GM23338 (cell line): ENCODE results near the gene SDC1. TPM values are rescaled to one million over a fixed set of nuclear protein-coding genes. Genes with fewer than 3 reads are reported as not detected.

Source experiments
- CREB1 ChIP-seq: fragments of 250-450 bp; sonication (Bioruptor Pico); IDR thresholded peaks from 2 replicates; pipeline ENCODE4 v1.5.0; 2020; ENCODE audit warnings: low read depth, mild to moderate bottlenecking, moderate library complexity
- EZH2 ChIP-seq: fragments of 200-600 bp; sonication (generic); IDR thresholded peaks from one replicate; pipeline ENCODE4 v1.8.0; 2017; ENCODE audit warnings: antibody characterized with exemption, mild to moderate bottlenecking, low read depth; ENCODE audit not compliant: unreplicated experiment
- EZH2phosphoT487 ChIP-seq: fragments of 200-600 bp; sonication (generic); IDR thresholded peaks from one replicate; pipeline ENCODE4 v1.8.1; 2018; ENCODE audit warnings: antibody characterized with exemption; ENCODE audit not compliant: unreplicated experiment
- JUNB ChIP-seq: IDR thresholded peaks from one replicate; pipeline ENCODE4 v1.6.1; 2016; ENCODE audit warnings: antibody characterized with exemption; ENCODE audit not compliant: unreplicated experiment
- POLR2AphosphoS5 ChIP-seq: IDR thresholded peaks from 2 replicates; pipeline ENCODE4 v1.6.1; 2016; ENCODE audit warnings: antibody characterized with exemption, low read depth
- STAT1 ChIP-seq: IDR thresholded peaks from one replicate; pipeline ENCODE4 v1.6.1; 2016; ENCODE audit warnings: antibody characterized with exemption; ENCODE audit not compliant: unreplicated experiment
- ZNF331 ChIP-seq: fragments of 250-450 bp; sonication (Bioruptor Pico); IDR thresholded peaks from 2 replicates; pipeline ENCODE4 v1.5.0; 2020; ENCODE audit warnings: low read depth, mild to moderate bottlenecking, moderate library complexity
- polyA plus RNA-seq: library from polyadenylated mRNA; unstranded; fragments of >200 nt; fragmentation: Nextera tagmentation; extraction: Ambion mirVana; gene quantifications from 2 replicates; pipeline ENCODE4 v1.2.1, GENCODE V29; 2016
- total RNA-seq: library from RNA; depleted of rRNA; stranded (reverse); fragments of >200 nt; shearing (Covaris generic); gene quantifications from 2 replicates; pipeline ENCODE4 v1.2.3, GENCODE V29; 2014
- TF ChIP-seq, protein P1 (sequence below): IDR thresholded peaks from one replicate; pipeline ENCODE4 v1.6.1; 2018; ENCODE audit warnings: antibody characterized with exemption; ENCODE audit not compliant: unreplicated experiment
- TF ChIP-seq, protein P2 (sequence below): IDR thresholded peaks from 2 replicates; pipeline ENCODE4 v1.6.1; 2016; ENCODE audit warnings: antibody characterized with exemption
- TF ChIP-seq, protein P3 (sequence below), 2 experiments: fragments of 200-600 bp in 1 of 2; sonication (generic) in 1 of 2; conservative IDR thresholded peaks; 2 replicates each; pipeline versions ENCODE4 v1.5.1 to v1.6.1; 2016 to 2017; ENCODE audit warnings: antibody characterized with exemption in 2 of 2, low read depth in 2 of 2, mild to moderate bottlenecking in 2 of 2, moderate library complexity in 1 of 2

SDC1 gene
- total and polyA plus RNA-seq, 2 experiments from 2014 or later: 16.6 to 43.0 TPM

DNA sequence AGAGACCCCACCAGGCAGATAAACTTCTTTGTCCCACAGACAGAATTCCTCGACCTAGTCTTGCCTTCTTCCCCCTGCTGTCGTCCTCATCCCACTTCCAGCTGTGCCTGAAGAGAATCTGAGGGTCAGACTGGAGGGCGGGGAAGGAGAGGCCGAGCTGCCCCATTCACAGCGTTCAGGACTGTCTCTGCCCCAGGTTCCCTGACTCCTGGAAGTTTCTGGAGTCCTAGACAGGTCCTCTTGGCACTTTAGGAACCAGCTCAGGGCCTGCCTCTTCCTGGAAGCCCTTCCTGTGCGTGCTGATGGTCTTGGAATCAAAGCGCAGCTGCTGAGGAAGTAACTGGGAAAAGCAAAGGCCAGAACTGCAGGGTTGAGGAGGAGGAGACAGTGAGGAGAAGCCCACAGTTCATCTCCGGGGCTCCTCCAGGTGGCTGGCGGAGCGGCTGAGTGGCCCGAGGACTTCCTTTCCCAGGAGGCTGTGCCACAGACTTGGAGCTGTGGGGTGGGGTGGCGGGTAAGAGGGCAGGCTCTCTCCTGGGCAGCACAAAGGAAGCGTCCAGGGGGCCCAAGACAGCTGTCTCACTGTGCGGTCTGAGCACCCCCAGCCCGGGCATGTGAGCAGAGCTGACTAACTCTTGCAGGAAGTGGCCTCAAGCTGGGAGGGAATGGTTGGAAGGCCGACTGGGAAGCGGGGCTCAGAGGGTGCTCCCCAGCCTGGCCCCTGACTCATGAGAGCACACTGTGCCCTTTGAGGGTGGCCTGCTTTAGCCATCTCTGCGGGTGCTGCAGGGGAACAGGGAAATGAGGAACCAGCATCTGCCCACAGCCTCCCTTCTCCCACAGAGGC lies 39.5 kb downstream of the SDC1 start (continued):
- TF ChIP-seq, protein P1, sequence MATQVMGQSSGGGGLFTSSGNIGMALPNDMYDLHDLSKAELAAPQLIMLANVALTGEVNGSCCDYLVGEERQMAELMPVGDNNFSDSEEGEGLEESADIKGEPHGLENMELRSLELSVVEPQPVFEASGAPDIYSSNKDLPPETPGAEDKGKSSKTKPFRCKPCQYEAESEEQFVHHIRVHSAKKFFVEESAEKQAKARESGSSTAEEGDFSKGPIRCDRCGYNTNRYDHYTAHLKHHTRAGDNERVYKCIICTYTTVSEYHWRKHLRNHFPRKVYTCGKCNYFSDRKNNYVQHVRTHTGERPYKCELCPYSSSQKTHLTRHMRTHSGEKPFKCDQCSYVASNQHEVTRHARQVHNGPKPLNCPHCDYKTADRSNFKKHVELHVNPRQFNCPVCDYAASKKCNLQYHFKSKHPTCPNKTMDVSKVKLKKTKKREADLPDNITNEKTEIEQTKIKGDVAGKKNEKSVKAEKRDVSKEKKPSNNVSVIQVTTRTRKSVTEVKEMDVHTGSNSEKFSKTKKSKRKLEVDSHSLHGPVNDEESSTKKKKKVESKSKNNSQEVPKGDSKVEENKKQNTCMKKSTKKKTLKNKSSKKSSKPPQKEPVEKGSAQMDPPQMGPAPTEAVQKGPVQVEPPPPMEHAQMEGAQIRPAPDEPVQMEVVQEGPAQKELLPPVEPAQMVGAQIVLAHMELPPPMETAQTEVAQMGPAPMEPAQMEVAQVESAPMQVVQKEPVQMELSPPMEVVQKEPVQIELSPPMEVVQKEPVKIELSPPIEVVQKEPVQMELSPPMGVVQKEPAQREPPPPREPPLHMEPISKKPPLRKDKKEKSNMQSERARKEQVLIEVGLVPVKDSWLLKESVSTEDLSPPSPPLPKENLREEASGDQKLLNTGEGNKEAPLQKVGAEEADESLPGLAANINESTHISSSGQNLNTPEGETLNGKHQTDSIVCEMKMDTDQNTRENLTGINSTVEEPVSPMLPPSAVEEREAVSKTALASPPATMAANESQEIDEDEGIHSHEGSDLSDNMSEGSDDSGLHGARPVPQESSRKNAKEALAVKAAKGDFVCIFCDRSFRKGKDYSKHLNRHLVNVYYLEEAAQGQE: no peak
- no peak for TF ChIP-seq POLR2AphosphoS5
- TF ChIP-seq ZNF331: no peak
- no peak for TF ChIP-seq CREB1 (CRISPR knock-in tag)
- TF ChIP-seq EZH2: no peak
- TF ChIP-seq, protein P2, sequence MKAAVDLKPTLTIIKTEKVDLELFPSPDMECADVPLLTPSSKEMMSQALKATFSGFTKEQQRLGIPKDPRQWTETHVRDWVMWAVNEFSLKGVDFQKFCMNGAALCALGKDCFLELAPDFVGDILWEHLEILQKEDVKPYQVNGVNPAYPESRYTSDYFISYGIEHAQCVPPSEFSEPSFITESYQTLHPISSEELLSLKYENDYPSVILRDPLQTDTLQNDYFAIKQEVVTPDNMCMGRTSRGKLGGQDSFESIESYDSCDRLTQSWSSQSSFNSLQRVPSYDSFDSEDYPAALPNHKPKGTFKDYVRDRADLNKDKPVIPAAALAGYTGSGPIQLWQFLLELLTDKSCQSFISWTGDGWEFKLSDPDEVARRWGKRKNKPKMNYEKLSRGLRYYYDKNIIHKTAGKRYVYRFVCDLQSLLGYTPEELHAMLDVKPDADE: no peak
- no peak for TF ChIP-seq STAT1
- TF ChIP-seq, protein P3, sequence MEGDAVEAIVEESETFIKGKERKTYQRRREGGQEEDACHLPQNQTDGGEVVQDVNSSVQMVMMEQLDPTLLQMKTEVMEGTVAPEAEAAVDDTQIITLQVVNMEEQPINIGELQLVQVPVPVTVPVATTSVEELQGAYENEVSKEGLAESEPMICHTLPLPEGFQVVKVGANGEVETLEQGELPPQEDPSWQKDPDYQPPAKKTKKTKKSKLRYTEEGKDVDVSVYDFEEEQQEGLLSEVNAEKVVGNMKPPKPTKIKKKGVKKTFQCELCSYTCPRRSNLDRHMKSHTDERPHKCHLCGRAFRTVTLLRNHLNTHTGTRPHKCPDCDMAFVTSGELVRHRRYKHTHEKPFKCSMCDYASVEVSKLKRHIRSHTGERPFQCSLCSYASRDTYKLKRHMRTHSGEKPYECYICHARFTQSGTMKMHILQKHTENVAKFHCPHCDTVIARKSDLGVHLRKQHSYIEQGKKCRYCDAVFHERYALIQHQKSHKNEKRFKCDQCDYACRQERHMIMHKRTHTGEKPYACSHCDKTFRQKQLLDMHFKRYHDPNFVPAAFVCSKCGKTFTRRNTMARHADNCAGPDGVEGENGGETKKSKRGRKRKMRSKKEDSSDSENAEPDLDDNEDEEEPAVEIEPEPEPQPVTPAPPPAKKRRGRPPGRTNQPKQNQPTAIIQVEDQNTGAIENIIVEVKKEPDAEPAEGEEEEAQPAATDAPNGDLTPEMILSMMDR (conservative IDR thresholded peaks at IDR 0.05; ENCODE audit: low read depth in 2 of 2): no peak
- TF ChIP-seq EZH2phosphoT487: no peak
- no peak for TF ChIP-seq JUNB
